ENCODE results near the gene GADD45GIP1. TPM values are rescaled to one million over a fixed set of nuclear protein-coding genes. Genes with fewer than 3 reads are reported as not detected.
A peak's percentile ranks its signal among the peaks of the same experiment; 100 is the strongest.

GADD45GIP1 gene
- total RNA-seq, result 10 to 100 TPM; 15.3 to 15.7 TPM
- 10 to 100 TPM; 30.9 to 40.6 TPM for polyA plus RNA-seq
- long read RNA-seq, donor 1, transcript GADD45GIP1-201 (2 exons, 1,782 nt), result major isoform, 27 of 39 reads
- long read RNA-seq, donor 1, partial matches to known transcripts, result 0 of 39 reads
- long read RNA-seq, donor 1, other reads (novel, unspliced or antisense), result 12 of 39 reads
- long read RNA-seq, donor 2, transcript GADD45GIP1-201 (2 exons, 1,782 nt), result major isoform, 18 of 28 reads
- long read RNA-seq, donor 2, partial matches to known transcripts, result 0 of 28 reads
- long read RNA-seq, donor 2, other reads (novel, unspliced or antisense), result 10 of 28 reads

- Histone ChIP-seq H3K36me3 (ENCODE audit: control insufficient read depth in 1 of 2, insufficient read depth in 2 of 2, low read length in 1 of 2) (peaks cover 0 to 2% of the 10 kb centered on the region in 2 donors), H3K4me3 (ENCODE audit: low read length in 2 of 2) (peak within 1 kb of the TSS; percentile 78 to 90), H3K27ac (ENCODE audit: low read depth in 1 of 2, low read length in 2 of 2) (peak within 1 kb of the TSS; percentile 18 to 34), H3K27me3 (ENCODE audit: control insufficient read depth in 1 of 2, insufficient read depth in 2 of 2, low read length in 1 of 2) (no peaks in the 10 kb centered on the region), H3K4me1 (ENCODE audit: control insufficient read depth in 1 of 2, insufficient read depth in 2 of 2, low read length in 2 of 2) (no peaks in the 10 kb centered on the region), H3K9me3 (ENCODE audit: control insufficient read depth, low read length) (no peaks in the 10 kb centered on the region)
- intact Hi-C loops (cut with DNase I), result no loop called here
- ATAC-seq (ENCODE audit: low FRiP score), result peak; percentile 92
- WGBS, 2 donors, result 4 to 6% methylated on average over 83 to 84 of the region's 84 CpGs
- peak; percentile 87 to 92 for DNase-seq
These were observed at the start of gene GADD45GIP1 for GRCh38 chr19:12956446-12957388. Gene GADD45GIP1, minus strand, starts transcription at chr19:12957223. Its CDS starts 11 bp downstream, at chr19:12957212.

DNA sequence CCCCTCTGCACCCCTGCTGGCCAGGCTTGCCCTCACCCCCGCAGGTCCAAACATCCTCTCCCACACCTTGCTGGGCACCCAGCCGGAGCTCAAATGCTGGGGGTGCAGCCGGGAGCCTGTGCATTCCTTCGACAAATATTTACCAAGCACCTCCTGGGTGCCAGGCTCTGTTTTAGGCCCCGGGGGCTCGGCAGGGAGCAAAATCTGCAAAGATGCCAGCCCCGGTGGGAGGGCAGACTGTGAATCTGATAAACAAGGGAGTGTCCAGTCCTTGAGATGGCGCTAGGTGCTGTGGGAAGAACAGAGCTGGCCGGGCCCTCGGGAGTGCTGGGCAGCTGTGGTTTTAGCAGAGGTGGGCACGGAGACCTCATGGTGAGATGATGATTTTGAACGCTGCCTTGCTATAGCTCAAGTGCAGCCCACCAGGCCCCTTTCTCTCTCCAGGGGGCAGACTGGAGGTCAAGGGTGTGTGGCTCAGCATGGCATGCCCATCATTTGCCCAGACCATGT, 48.9 kb upstream of the GADD45GIP1 start:
- Histone ChIP-seq H3K4me3 (ENCODE audit: low read length in 2 of 2) (no peak overlapping the region), H3K9me3 (ENCODE audit: control insufficient read depth, low read length) (no peaks in the 10 kb centered on the region), H3K36me3 (ENCODE audit: control insufficient read depth in 1 of 2, insufficient read depth in 2 of 2, low read length in 1 of 2) (no peaks in the 10 kb centered on the region), H3K27me3 (ENCODE audit: control insufficient read depth in 1 of 2, insufficient read depth in 2 of 2, low read length in 1 of 2) (no peaks in the 10 kb centered on the region), H3K27ac (ENCODE audit: low read depth in 1 of 2, low read length in 2 of 2) (peak overlapping the region in 1 of 2 donors; percentile 58), H3K4me1 (ENCODE audit: control insufficient read depth in 1 of 2, insufficient read depth in 2 of 2, low read length in 2 of 2) (peaks cover 0 to 3% of the 10 kb centered on the region in 2 donors)
- DNase-seq (no peak), ATAC-seq (ENCODE audit: low FRiP score) (no peak)
- intact Hi-C loops (cut with DNase I), result no loop called here
- 35 to 37% methylated on average over 12 of the region's 12 CpGs for WGBS, 2 donors

GRCh38 chr19:13005253-13005652, 48.2 kb upstream of the GADD45GIP1 start:
- Histone ChIP-seq H3K27me3 (ENCODE audit: control insufficient read depth in 1 of 2, insufficient read depth in 2 of 2, low read length in 1 of 2) (no peaks in the 10 kb centered on the region), H3K27ac (ENCODE audit: low read depth in 1 of 2, low read length in 2 of 2) (no peak overlapping the region), H3K4me1 (ENCODE audit: control insufficient read depth in 1 of 2, insufficient read depth in 2 of 2, low read length in 2 of 2) (peaks cover 0 to 3% of the 10 kb centered on the region in 2 donors), H3K9me3 (ENCODE audit: control insufficient read depth, low read length) (no peaks in the 10 kb centered on the region), H3K36me3 (ENCODE audit: control insufficient read depth in 1 of 2, insufficient read depth in 2 of 2, low read length in 1 of 2) (no peaks in the 10 kb centered on the region), H3K4me3 (ENCODE audit: low read length in 2 of 2) (no peak overlapping the region)
- ATAC-seq (ENCODE audit: low FRiP score) (no peak), DNase-seq (no peak)
- WGBS, 2 donors, result 73 to 79% methylated on average over 4 of the region's 4 CpGs
- intact Hi-C loops (cut with DNase I), result no loop called here

DNA sequence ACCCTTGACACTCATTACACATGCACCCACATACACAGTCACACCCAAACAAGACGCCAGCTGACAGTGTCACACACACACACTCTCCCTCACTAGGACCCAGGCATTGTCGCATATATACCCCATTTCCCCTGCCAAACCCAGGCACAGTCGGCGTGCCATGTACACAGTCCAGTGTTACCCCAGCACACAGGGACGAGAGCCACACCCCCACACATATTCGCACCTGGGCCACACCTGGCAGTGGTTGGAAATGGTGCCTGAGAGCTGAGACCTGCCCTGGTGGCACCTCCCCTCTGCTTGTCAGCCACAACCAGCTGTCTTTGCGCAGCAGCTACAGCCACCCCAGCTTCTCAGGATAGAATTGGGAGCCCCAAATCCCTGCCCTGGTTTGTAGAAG, 47.2 kb upstream of the GADD45GIP1 start:
- H3K36me3 ChIP-seq (ENCODE audit: control insufficient read depth in 1 of 2, insufficient read depth in 2 of 2, low read length in 1 of 2), result no peaks in the 10 kb centered on the region
- ATAC-seq (ENCODE audit: low FRiP score) (no peak), DNase-seq (no peak)
- intact Hi-C loops (cut with DNase I), result no loop called here
- no peak overlapping the region for H3K4me3 ChIP-seq (ENCODE audit: low read length in 2 of 2)
- H3K4me1 ChIP-seq (ENCODE audit: control insufficient read depth in 1 of 2, insufficient read depth in 2 of 2, low read length in 2 of 2), result peaks cover 0 to 3% of the 10 kb centered on the region in 2 donors
- no peaks in the 10 kb centered on the region for H3K27me3 ChIP-seq (ENCODE audit: control insufficient read depth in 1 of 2, insufficient read depth in 2 of 2, low read length in 1 of 2)
- WGBS, 2 donors, result 74 to 80% methylated on average over 7 of the region's 7 CpGs
- H3K27ac ChIP-seq (ENCODE audit: low read depth in 1 of 2, low read length in 2 of 2), result peak overlapping the region in 1 of 2 donors; percentile 22
- no peaks in the 10 kb centered on the region for H3K9me3 ChIP-seq (ENCODE audit: control insufficient read depth, low read length)

DNA sequence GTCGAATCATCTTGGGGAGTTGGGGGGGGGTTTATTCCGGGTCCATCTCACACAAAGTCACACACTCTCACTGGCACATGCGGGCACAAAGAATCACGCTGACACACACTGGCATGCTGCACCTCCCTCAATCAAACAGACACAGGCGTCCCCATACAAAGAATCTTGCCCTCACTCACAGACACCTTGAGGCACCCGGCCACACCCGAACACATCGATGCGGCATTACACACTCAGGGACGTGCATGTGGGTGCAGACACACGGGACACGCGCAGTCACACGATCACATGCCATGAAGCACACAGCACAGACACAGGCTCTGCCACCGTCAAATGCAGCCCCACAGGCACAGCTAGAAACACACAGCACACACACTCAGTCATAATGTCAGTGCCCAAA, 46.1 kb upstream of the GADD45GIP1 start:
- H3K4me1 ChIP-seq (ENCODE audit: control insufficient read depth in 1 of 2, insufficient read depth in 2 of 2, low read length in 2 of 2), result peaks cover 0 to 3% of the 10 kb centered on the region in 2 donors
- no peaks in the 10 kb centered on the region for H3K27me3 ChIP-seq (ENCODE audit: control insufficient read depth in 1 of 2, insufficient read depth in 2 of 2, low read length in 1 of 2)
- no peak for ATAC-seq (ENCODE audit: low FRiP score)
- H3K4me3 ChIP-seq (ENCODE audit: low read length in 2 of 2), result peak overlapping the region in 1 of 2 donors; percentile 9
- 23% methylated on average over 15 of the region's 15 CpGs for WGBS, 2 donors
- H3K27ac ChIP-seq (ENCODE audit: low read depth in 1 of 2, low read length in 2 of 2), result peak overlapping the region; percentile 50 to 87
- intact Hi-C loops (cut with DNase I), result no loop called here
- no peaks in the 10 kb centered on the region for H3K9me3 ChIP-seq (ENCODE audit: control insufficient read depth, low read length)
- DNase-seq, result no peak
- H3K36me3 ChIP-seq (ENCODE audit: control insufficient read depth in 1 of 2, insufficient read depth in 2 of 2, low read length in 1 of 2), result no peaks in the 10 kb centered on the region

DNA sequence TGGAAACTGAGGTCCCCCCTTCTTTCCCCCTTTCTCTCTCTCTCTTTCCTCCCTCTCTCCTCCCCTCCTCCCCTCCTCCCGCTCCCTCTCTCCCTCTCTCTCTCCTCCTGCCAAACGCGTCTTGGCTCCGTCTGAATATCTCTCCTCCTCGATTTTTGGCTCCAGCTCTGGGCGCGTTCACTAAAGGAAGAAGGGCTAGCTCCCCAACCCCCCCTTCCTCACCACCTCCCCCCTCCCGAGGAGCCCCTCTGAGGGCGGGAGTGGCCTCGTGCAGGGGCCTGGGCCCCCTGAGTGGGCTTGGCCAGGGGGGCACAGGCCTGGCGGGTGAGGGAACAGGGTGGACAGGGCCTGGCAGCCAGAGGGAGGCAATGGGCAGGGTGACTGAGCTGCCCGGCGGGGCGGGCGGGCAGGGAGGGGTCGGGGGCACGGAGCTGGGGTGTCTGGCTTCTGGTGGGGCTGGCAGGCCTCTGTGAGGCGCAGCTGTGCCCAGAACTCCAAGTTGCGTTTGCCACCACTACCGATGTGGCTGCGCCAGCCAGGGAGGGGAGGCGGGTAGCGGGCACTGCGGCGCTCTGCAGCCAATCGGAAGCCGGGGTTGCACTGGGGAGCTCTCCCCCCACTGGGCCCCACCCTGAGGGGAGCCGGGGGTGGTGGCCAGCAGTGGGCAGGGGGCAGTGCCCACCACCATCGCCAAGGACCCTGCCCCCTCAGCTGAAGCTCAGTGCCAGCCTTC, 45.3 kb upstream of the GADD45GIP1 start:
- H3K4me1 ChIP-seq (ENCODE audit: control insufficient read depth in 1 of 2, insufficient read depth in 2 of 2, low read length in 2 of 2), result peaks cover 0 to 3% of the 10 kb centered on the region in 2 donors
- intact Hi-C loops (cut with DNase I), result no loop called here
- H3K27ac ChIP-seq (ENCODE audit: low read depth in 1 of 2, low read length in 2 of 2), result peak overlapping the region; percentile 70 to 87
- H3K4me3 ChIP-seq (ENCODE audit: low read length in 2 of 2), result peak overlapping the region in 1 of 2 donors; percentile 9
- H3K27me3 ChIP-seq (ENCODE audit: control insufficient read depth in 1 of 2, insufficient read depth in 2 of 2, low read length in 1 of 2), result no peaks in the 10 kb centered on the region
- ATAC-seq (ENCODE audit: low FRiP score), result peak; percentile 76
- DNase-seq, result peak; percentile 88 to 89
- WGBS, 2 donors, result 4 to 7% methylated on average over 19 to 29 of the region's 29 CpGs
- no peaks in the 10 kb centered on the region for H3K36me3 ChIP-seq (ENCODE audit: control insufficient read depth in 1 of 2, insufficient read depth in 2 of 2, low read length in 1 of 2)
- no peaks in the 10 kb centered on the region for H3K9me3 ChIP-seq (ENCODE audit: control insufficient read depth, low read length)

- H3K9me3 ChIP-seq (ENCODE audit: control insufficient read depth, low read length), result no peaks in the 10 kb centered on the region
- no peak overlapping the region for H3K4me3 ChIP-seq (ENCODE audit: low read length in 2 of 2)
- DNase-seq (no peak), ATAC-seq (ENCODE audit: low FRiP score) (peak; percentile 64)
- H3K36me3 ChIP-seq (ENCODE audit: control insufficient read depth in 1 of 2, insufficient read depth in 2 of 2, low read length in 1 of 2), result no peaks in the 10 kb centered on the region
- 10 to 13% methylated on average over 40 to 41 of the region's 41 CpGs for WGBS, 2 donors
- H3K27ac ChIP-seq (ENCODE audit: low read depth in 1 of 2, low read length in 2 of 2), result peak overlapping the region; percentile 70 to 87
- intact Hi-C loops (cut with DNase I), result no loop called here
- H3K4me1 ChIP-seq (ENCODE audit: control insufficient read depth in 1 of 2, insufficient read depth in 2 of 2, low read length in 2 of 2), result no peaks in the 10 kb centered on the region
- H3K27me3 ChIP-seq (ENCODE audit: control insufficient read depth in 1 of 2, insufficient read depth in 2 of 2, low read length in 1 of 2), result no peaks in the 10 kb centered on the region
These were observed 44.6 kb upstream of the GADD45GIP1 start for GRCh38 chr19:13001502-13002165.

DNA sequence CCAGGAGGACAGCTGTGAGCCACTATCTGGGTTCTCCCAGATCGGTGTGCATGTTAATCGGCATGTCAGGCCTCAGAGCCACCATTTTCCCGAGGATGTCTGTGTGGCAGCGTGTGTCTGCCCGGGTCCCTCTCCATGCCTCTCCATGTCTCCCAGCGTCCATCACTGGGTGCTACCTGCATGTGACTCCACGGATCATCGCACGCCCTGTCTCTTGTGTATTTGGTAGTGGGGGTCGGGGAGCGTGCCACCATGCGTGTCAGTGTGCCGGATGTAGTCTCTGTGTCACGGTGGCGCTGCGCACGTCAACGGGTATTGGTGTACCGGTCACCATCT, 44.1 kb upstream of the GADD45GIP1 start:
- H3K27ac ChIP-seq (ENCODE audit: low read depth in 1 of 2, low read length in 2 of 2), result peak overlapping the region; percentile 70 to 87
- H3K36me3 ChIP-seq (ENCODE audit: control insufficient read depth in 1 of 2, insufficient read depth in 2 of 2, low read length in 1 of 2), result no peaks in the 10 kb centered on the region
- ATAC-seq (ENCODE audit: low FRiP score) (no peak), DNase-seq (no peak)
- no peak overlapping the region for H3K4me3 ChIP-seq (ENCODE audit: low read length in 2 of 2)
- intact Hi-C loops (cut with DNase I), result no loop called here
- H3K4me1 ChIP-seq (ENCODE audit: control insufficient read depth in 1 of 2, insufficient read depth in 2 of 2, low read length in 2 of 2), result no peaks in the 10 kb centered on the region
- H3K9me3 ChIP-seq (ENCODE audit: control insufficient read depth, low read length), result no peaks in the 10 kb centered on the region
- 64 to 73% methylated on average over 19 of the region's 19 CpGs for WGBS, 2 donors
- H3K27me3 ChIP-seq (ENCODE audit: control insufficient read depth in 1 of 2, insufficient read depth in 2 of 2, low read length in 1 of 2), result no peaks in the 10 kb centered on the region
